CD4-positive, alpha-beta memory T cell (primary cell): ENCODE measurements around the gene FGFRL1. TPM values are rescaled to one million over a fixed set of nuclear protein-coding genes. Genes with fewer than 3 reads are reported as not detected.

Experiments used
- CTCF ChIA-PET: fragments of 350-600 bp; sonication (Branson Sonifier 250); formaldehyde crosslinking; loops from one replicate; lab custom pipeline; 2021; ENCODE audit warnings: inconsistent platforms; ENCODE audit not compliant: partially characterized antibody; lab: Charles Lee
- POLR2A ChIA-PET: fragments of 350-600 bp; sonication (Branson Sonifier 250); formaldehyde crosslinking; loops from one replicate; lab custom pipeline; 2021; ENCODE audit not compliant: partially characterized antibody; lab: Charles Lee
- DNase-seq, 5 donors: peaks; one replicate each; pipeline versions ENCODE4 v3.0.0 to v3.0.0-alpha.2; 2020 to 2022; ENCODE audit warnings: mixed read lengths in 1 of 5
- H3K27ac ChIP-seq: one replicate; pipeline ENCODE4 v1.7.0; 2013; ENCODE audit warnings: low read depth, low read length
- H3K27me3 ChIP-seq: 2 replicates; pipeline ENCODE4 v1.7.0; 2013; ENCODE audit warnings: mild to moderate bottlenecking, low read length, moderate library complexity; ENCODE audit not compliant: insufficient read depth
- H3K36me3 ChIP-seq: 2 replicates; pipeline ENCODE4 v1.7.0; 2013; ENCODE audit warnings: mild to moderate bottlenecking, low read length, moderate library complexity; ENCODE audit not compliant: insufficient read depth
- H3K4me1 ChIP-seq: 2 replicates; pipeline ENCODE4 v1.7.0; 2013; ENCODE audit warnings: mild to moderate bottlenecking, low read length, moderate library complexity; ENCODE audit not compliant: insufficient read depth
- H3K4me3 ChIP-seq, 2 donors: one replicate each; pipeline ENCODE4 v1.7.0; 2013; ENCODE audit warnings: low read length in 2 of 2, mild to moderate bottlenecking in 1 of 2
- H3K9me3 ChIP-seq, 2 donors: one replicate each; pipeline ENCODE4 v1.7.0; 2013; ENCODE audit warnings: low read length in 2 of 2, control low read depth in 1 of 2; ENCODE audit not compliant: control insufficient read depth in 1 of 2
- H3K27ac Mint-ChIP-seq, 7 donors: one replicate each; pipeline ENCODE4 v1.8.0; 2020 to 2021; ENCODE audit warnings: mixed read lengths in 7 of 7, mild to moderate bottlenecking in 6 of 7, inconsistent platforms in 3 of 7, moderate library complexity in 3 of 7
- H3K27me3 Mint-ChIP-seq, 2 donors: one replicate each; pipeline ENCODE4 v1.8.0; 2020 to 2021; ENCODE audit warnings: mixed read lengths in 2 of 2
- H3K36me3 Mint-ChIP-seq, 2 donors: one replicate each; pipeline ENCODE4 v1.8.0; 2020 to 2021; ENCODE audit warnings: mixed read lengths in 2 of 2, inconsistent platforms in 1 of 2, mild to moderate bottlenecking in 1 of 2
- H3K4me1 Mint-ChIP-seq, 4 donors: one replicate each; pipeline ENCODE4 v1.8.0; 2020 to 2021; ENCODE audit warnings: mixed read lengths in 4 of 4, mild to moderate bottlenecking in 1 of 4
- H3K4me3 Mint-ChIP-seq, 8 donors: one replicate each; pipeline ENCODE4 v1.8.0; 2020 to 2021; ENCODE audit warnings: mixed read lengths in 8 of 8, mild to moderate bottlenecking in 7 of 8, moderate library complexity in 6 of 8, inconsistent platforms in 3 of 8
- H3K9me3 Mint-ChIP-seq, 8 donors: one replicate each; pipeline ENCODE4 v1.8.0; 2020 to 2021; ENCODE audit warnings: mixed read lengths in 8 of 8, mild to moderate bottlenecking in 5 of 8, inconsistent platforms in 3 of 8, moderate library complexity in 1 of 8
- intact Hi-C: fragments of 100-400 bp; cut with micrococcal nuclease; formaldehyde crosslinking; loops from one replicate; pipeline ENCODE4 v1.15.1; 2023
- polyA plus RNA-seq, 2 donors: library from polyadenylated mRNA; unstranded; fragments of 300-500 nt; fragmentation: Illumina TruSeq; gene quantifications; one replicate each; pipeline ENCODE4 v1.2.3, GENCODE V29; 2021
- total RNA-seq, 2 experiments: library from RNA; stranded (reverse); gene quantifications; one replicate each; pipeline ENCODE4 v1.2.3, GENCODE V29; 2021

FGFRL1 gene
- total and polyA plus RNA-seq, 4 experiments from 2014 or later, result 0.64 to 22.4 (median 12.3) TPM

GRCh38 chr4:992297-993110, 18.9 kb upstream of the FGFRL1 start:
- Mint-ChIP-seq H3K4me3 (no peak overlapping the region), H3K4me1 (peaks cover 0 to 8% (median under 1%) of the 10 kb centered on the region in 4 donors), H3K27ac (no peak overlapping the region), H3K36me3 (no peaks in the 10 kb centered on the region), H3K9me3 (no peaks in the 10 kb centered on the region), H3K27me3 (peaks cover 0 to 2% of the 10 kb centered on the region in 2 donors)
- peaks cover 9% of the 10 kb centered on the region for H3K4me1 ChIP-seq
- ChIA-PET POLR2A (interaction anchor here (0.8 kb wide), 1 partner anchor 320 kb away, joined by 5 read pairs; no protein-coding TSS in a partner anchor), CTCF (no interaction called here)
- intact Hi-C loops, result no loop called here
- no peaks in the 10 kb centered on the region for H3K9me3 ChIP-seq
- no peak for DNase-seq
- no peaks in the 10 kb centered on the region for H3K27me3 ChIP-seq
- no peak overlapping the region for H3K27ac ChIP-seq
- H3K4me3 ChIP-seq, result no peak overlapping the region
- H3K36me3 ChIP-seq, result no peaks in the 10 kb centered on the region

- H3K9me3 ChIP-seq, result no peaks in the 10 kb centered on the region
- Mint-ChIP-seq H3K27ac (no peak within 1 kb of the TSS), H3K4me3 (no peak within 1 kb of the TSS), H3K9me3 (no peaks in the 10 kb centered on the region), H3K4me1 (peaks cover 0 to 7% (median 4%) of the 10 kb centered on the region in 4 donors), H3K36me3 (no peaks in the 10 kb centered on the region), H3K27me3 (peaks cover under 1 to 3% of the 10 kb centered on the region in 2 donors)
- POLR2A ChIA-PET, result no interaction called here
- no peaks in the 10 kb centered on the region for H3K36me3 ChIP-seq
- CTCF ChIA-PET, result no interaction called here
- DNase-seq, result no peak
- no peak within 1 kb of the TSS for H3K4me3 ChIP-seq
- H3K27ac ChIP-seq, result no peak within 1 kb of the TSS
- H3K27me3 ChIP-seq, result no peaks in the 10 kb centered on the region
- peaks cover 8% of the 10 kb centered on the region for H3K4me1 ChIP-seq
- intact Hi-C loops, result no loop called here
Measured at GRCh38 chr4:993111-994029, 18.1 kb upstream of the FGFRL1 start, which contains the start of gene SLC26A1. Gene SLC26A1 (minus strand): TSS chr4:993404. CDS start chr4:991703, 1,701 bp downstream.

- Histone ChIP-seq H3K9me3 (no peaks in the 10 kb centered on the region), H3K27me3 (no peaks in the 10 kb centered on the region), H3K4me3 (no peak overlapping the region), H3K4me1 (peaks cover 9% of the 10 kb centered on the region), H3K27ac (no peak overlapping the region), H3K36me3 (no peaks in the 10 kb centered on the region)
- CTCF ChIA-PET, result no interaction called here
- intact Hi-C loops, result no loop called here
- POLR2A ChIA-PET, result no interaction called here
- H3K36me3 Mint-ChIP-seq, result no peaks in the 10 kb centered on the region
- no peaks in the 10 kb centered on the region for H3K9me3 Mint-ChIP-seq
- peak overlapping the region in 1 of 7 donors; percentile 25 for H3K27ac Mint-ChIP-seq
- peaks cover 0 to 13% (median 5%) of the 10 kb centered on the region in 4 donors for H3K4me1 Mint-ChIP-seq
- H3K27me3 Mint-ChIP-seq, result peaks cover 8 to 10% of the 10 kb centered on the region in 2 donors
- peak overlapping the region in 1 of 8 donors; percentile 46 for H3K4me3 Mint-ChIP-seq
- no peak for DNase-seq
Measured at GRCh38 chr4:995311-996026, 16.0 kb upstream of the FGFRL1 start.

- Mint-ChIP-seq H3K4me3 (no peak overlapping the region), H3K27ac (no peak overlapping the region)
Measured at GRCh38 chr4:996030-996996, 15.1 kb upstream of the FGFRL1 start.

GRCh38 chr4:996997-997374, 14.4 kb upstream of the FGFRL1 start:
- peaks cover 9% of the 10 kb centered on the region for H3K4me1 ChIP-seq
- H3K9me3 Mint-ChIP-seq, result no peaks in the 10 kb centered on the region
- DNase-seq, result no peak
- H3K27ac Mint-ChIP-seq, result no peak overlapping the region
- H3K36me3 Mint-ChIP-seq, result no peaks in the 10 kb centered on the region
- H3K36me3 ChIP-seq, result no peaks in the 10 kb centered on the region
- no peaks in the 10 kb centered on the region for H3K9me3 ChIP-seq
- H3K27ac ChIP-seq, result no peak overlapping the region
- peaks cover 9 to 13% of the 10 kb centered on the region in 2 donors for H3K27me3 Mint-ChIP-seq
- no peak overlapping the region for H3K4me3 Mint-ChIP-seq
- ChIA-PET CTCF (no interaction called here), POLR2A (no interaction called here)
- no peak overlapping the region for H3K4me3 ChIP-seq
- intact Hi-C loops, result no loop called here
- peaks cover 0 to 13% (median 5%) of the 10 kb centered on the region in 4 donors for H3K4me1 Mint-ChIP-seq
- H3K27me3 ChIP-seq, result peaks cover 6% of the 10 kb centered on the region

More at GRCh38 chr4:996030-996996, 15.1 kb upstream of the FGFRL1 start:
- peak in 1 of 5 donors; percentile 33 for DNase-seq
- intact Hi-C loops, result no loop called here
- Histone ChIP-seq H3K4me3 (no peak overlapping the region), H3K9me3 (no peaks in the 10 kb centered on the region), H3K27ac (no peak overlapping the region), H3K36me3 (no peaks in the 10 kb centered on the region), H3K27me3 (peaks cover 2% of the 10 kb centered on the region), H3K4me1 (peaks cover 9% of the 10 kb centered on the region)
- POLR2A ChIA-PET, result no interaction called here
- no peaks in the 10 kb centered on the region for H3K9me3 Mint-ChIP-seq
- H3K36me3 Mint-ChIP-seq, result no peaks in the 10 kb centered on the region
- CTCF ChIA-PET, result no interaction called here
- H3K27me3 Mint-ChIP-seq, result peaks cover 9 to 12% of the 10 kb centered on the region in 2 donors
- H3K4me1 Mint-ChIP-seq, result peaks cover 0 to 13% (median 5%) of the 10 kb centered on the region in 4 donors

GRCh38 chr4:997375-998071, 13.9 kb upstream of the FGFRL1 start:
- Histone ChIP-seq H3K4me3 (no peak overlapping the region), H3K27me3 (peaks cover 6% of the 10 kb centered on the region), H3K27ac (no peak overlapping the region), H3K4me1 (peaks cover 9% of the 10 kb centered on the region), H3K36me3 (no peaks in the 10 kb centered on the region), H3K9me3 (no peaks in the 10 kb centered on the region)
- Mint-ChIP-seq H3K9me3 (peaks cover 0 to 1% (median 0%) of the 10 kb centered on the region in 8 donors), H3K4me1 (peaks cover 0 to 13% (median 6%) of the 10 kb centered on the region in 4 donors), H3K4me3 (peak overlapping the region in 4 of 8 donors; percentile 17 to 63 (median 52)), H3K27me3 (peaks cover 9 to 14% of the 10 kb centered on the region in 2 donors), H3K27ac (no peak overlapping the region), H3K36me3 (no peaks in the 10 kb centered on the region)
- ChIA-PET CTCF (no interaction called here), POLR2A (interaction anchor here (1.5 kb wide), 1 partner anchor 12 kb away, joined by 7 read pairs; no protein-coding TSS in a partner anchor)
- intact Hi-C loops, result no loop called here
- peak in 1 of 5 donors; percentile 29 for DNase-seq
